NCI-H146 treated with DMSO at 0.1 percent for 48 hours (cell line): Measurements from ENCODE around the gene NOC4L.
A peak's percentile ranks its signal among the peaks of the same experiment; 100 is the strongest.
"Not testable (repeated sequence)": the region's sequence is repeated elsewhere in the genome, so short reads cannot be mapped to it uniquely, and the experiment has no call there.

Experiments used
- DNase-seq: peaks from one replicate; lab custom pipeline; 2025; ENCODE audit not compliant: unreplicated experiment; lab: John Stamatoyannopoulos, UW

NOC4L gene

DNA sequence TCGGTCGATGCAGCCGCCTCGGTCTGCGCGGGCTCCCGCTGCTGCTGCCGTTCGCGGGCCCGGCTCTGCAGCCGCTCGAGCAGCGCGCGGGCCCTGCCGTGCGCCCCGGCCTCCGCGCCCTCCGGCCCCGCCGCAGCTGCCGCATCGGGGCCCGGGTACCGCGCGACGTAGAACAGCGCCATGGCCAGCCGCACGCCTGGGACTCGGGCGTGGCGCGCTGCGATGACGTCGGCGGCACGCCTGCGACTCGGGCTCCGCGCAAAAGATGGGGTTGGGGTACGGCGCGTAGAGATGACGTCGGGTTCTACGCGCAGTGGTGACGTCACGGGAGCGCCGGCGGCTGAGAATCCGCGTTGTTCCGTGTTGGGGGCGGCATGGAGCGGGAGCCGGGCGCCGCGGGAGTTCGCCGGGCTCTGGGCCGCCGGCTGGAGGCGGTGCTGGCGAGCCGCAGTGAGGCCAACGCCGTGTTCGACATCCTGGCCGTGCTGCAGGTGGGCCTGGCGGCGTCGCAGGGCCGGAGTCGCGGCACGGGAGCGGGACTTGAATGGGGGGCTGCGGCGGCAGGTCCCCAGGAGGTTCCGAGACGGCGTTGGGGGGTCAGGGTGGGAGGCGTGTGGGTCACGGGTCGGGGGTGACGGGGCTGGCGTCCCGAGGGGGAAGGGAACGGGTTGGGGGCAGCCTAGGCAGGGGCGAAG lies at the start of gene NOC4L, which contains the start of gene DDX51:
Gene NOC4L (plus strand): TSS at position 343 of the 695 bp plus-strand sequence. CDS start 32 bp downstream, at position 375.
Gene DDX51 (minus strand): TSS at position 205 of the 695 bp plus-strand sequence. CDS start 23 bp downstream, at position 182.
- DNase-seq = peak; percentile 66

DNA sequence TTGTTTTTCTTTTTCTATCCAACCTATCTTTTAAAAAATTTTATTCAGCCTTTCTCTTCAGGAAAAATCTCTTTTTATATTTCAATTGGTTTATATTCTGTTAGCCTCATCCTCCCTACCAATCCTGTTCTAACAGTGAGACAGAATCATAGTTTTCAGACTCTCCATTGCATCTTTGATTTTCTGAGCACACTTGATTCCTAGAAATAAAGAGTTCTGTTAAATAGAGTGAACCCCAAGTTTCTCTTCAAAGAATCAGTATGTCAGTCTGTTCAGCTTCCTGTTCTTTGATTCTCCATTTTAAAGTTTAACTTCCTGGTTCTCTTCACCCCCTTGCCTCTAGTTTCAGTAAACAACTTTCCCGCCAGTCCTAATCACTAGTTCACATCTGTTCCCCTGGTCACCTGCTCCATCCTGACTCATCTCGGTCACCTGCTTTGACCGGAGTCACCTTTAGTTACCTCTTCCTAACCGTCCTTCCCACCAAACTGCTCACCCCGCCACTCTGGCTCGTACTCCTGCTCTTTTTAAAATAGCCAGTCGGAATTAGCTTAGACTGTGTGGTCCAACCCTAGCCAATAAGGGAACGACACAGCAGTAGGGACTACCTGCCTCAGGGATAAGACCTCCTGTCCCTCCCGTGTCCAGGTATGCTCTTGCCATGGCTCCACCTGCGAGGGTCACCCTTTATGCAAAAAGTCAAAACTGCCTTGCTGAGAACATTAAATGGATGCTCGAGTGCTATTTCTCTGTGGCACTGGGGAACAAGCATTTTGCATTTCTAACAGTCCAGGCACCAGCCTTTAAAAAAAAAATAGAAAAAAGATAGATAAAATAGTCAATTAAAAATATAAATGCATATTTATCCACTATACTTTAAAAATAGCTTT lies 48.5 kb upstream of the NOC4L start:
- DNase-seq = no peak

DNA sequence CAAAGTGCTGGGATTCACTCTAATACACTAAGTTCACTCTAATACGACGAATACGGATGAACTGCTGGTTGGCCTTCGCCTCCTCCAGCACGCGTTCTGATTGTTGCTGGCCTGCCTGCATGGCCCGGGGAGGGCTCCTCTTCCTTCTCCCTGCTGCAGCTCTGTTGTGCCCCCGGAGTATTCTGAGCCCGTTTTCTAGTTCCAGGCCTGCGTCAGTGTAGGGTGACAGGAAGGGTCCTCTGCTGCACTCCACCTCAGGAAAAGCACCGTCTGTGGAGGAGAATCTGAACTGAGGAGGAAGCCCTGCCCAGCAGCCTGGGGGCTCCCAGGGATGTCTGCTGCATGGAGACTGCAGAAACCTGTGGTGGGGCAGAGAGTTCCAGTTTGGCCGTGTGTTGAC lies 44.5 kb upstream of the NOC4L start:
- DNase-seq = no peak

DNA sequence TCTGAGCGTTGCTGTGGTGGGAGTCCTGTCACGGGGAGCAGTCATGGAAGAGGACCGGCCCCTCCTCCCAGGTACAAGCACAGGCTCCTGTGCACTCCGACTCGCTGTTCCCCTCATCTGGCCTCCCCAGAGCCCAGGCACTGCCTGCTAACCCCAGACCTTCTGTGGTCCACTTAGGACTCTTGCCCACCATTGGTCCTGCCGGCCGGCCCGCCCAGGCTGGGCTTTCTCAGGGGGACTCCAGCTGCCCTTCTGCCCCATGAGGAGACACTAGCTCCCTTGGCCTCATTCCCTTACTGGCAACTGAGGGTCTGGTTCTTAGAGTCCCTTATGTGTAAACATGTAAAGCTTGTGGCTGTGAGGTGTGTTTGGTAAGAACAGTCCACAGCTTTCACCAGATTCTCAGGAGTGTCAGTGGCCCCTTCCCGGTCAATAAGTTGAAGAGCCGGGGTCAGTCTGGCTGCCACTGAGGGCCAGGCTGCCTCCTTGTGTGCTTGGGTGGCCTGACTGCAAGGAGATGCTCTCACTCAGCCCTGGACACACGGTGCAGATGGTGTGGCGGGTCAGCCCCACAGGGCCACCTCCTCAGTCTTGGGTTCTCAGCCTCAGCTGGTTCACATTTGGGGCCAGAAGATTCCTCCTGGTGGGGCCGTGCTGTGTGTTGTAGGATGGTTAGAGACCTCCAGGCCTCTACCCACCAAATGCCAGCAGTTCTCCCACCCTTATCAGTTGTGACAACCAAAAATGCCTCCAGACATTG lies 43.8 kb upstream of the NOC4L start:
- no peak for DNase-seq

DNA sequence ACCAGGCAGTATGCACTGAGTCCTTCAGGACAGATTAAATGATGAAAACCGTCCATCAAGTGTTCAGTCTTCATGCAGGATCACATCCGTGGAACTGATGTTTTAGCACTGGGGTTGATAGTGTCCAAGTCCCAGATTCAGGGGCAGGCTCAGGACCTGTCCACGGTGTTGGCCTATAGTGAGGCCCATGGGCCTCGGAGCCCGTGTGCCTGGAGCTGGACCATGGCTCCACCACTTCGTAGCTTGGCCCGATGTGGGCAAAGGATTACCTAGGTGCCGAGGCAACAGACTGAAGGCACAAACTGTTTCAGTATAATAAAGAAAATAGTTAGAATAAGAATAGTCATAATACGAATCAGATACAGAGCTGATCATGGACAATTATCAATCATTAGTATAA lies 42.0 kb upstream of the NOC4L start:
- no peak for DNase-seq

DNA sequence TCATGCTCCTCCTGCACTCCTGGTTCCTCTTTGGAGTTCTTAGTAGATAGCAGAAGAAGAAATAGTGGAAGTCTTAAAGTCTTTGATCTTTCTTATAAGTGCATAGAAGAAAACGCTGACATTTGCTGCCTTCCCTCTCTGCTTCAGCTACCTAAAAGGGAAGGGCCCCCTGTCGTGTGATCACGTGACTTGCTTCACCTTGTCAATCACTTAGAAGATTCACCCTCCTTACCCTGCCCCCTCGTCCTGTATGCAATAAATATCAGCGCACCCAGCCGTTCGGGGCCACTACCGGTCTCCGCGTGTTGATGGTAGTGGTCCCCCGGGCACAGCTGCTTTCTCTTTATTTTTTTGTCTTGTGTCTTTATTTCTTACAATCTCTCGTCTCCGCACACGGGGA lies 41.2 kb upstream of the NOC4L start:
- DNase-seq = not testable (repeated sequence)

DNA sequence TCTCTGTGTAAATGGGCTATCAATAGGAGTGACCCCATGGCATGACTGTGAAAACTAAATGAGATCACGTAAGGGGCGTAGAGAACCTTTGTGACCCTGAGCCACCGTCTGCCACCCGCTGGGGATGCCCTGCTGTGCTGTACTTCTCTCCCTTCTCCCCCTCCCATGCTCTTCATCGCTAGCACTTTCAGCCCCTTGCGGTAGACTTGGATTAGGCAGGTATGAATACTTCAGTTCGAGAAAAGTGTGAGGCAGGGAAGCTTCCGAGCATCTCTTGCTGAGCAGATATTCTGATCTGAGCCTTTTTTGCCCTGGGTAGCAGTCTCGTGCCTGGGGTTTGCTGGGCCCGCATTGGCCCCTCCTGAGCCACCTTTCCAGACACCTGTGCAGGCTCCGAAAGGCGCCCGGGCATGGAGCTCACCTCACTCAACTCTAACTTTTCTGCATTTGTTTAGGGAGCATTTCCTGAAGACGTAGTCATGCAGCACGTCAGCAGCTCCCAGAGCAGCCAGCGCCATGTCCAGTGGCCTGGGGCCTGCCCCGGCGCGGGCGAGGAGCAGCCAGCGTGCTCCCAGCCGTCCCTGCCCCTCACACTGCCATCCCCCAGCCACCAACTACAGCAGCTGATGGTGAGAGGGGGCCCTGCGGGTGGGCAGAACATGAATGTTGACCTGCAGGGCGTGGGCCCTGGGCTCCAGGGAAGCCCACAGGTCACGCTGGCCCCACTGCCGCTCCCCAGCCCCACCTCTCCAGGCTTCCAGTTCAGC lies 40.5 kb upstream of the NOC4L start:
- DNase-seq = no peak

DNA sequence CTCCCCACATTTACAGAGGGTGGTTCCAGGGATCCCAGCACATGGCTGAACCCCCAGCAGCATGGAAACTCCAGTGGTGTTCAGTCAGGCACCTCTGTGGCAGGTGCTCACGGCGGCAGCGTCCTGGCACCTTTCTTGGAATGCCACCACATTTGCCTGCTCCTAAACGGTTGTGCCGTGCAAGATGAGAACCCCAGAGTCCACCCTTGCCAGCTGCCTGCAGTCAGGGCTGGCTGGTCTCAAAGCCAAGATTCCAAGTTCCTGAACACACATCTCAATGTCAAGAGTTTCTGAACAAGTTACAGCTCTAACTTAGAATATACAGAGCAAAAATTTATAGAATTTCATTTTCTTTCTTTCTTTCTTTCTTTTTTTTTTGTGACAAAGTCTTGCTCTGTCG lies 38.8 kb upstream of the NOC4L start:
- no peak for DNase-seq

DNA sequence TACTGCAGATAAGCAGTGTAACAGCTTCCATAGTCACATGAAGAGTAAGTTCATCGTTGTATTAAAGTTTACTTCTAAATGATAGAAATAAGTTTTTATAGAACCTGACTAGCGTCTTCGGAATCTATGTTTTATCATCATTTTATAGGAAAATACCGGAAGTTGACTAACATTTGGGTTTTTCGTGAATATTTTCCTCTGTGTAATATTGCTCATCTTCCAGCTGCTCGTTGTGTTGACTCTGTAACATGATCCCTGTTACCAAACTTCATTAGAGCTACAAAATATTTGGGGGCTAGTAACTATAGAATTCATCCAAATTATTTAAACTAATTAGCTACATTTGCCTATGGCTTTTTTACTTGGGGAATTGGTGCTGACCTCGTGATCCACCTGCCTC lies 37.3 kb upstream of the NOC4L start:
- DNase-seq = no peak

DNA sequence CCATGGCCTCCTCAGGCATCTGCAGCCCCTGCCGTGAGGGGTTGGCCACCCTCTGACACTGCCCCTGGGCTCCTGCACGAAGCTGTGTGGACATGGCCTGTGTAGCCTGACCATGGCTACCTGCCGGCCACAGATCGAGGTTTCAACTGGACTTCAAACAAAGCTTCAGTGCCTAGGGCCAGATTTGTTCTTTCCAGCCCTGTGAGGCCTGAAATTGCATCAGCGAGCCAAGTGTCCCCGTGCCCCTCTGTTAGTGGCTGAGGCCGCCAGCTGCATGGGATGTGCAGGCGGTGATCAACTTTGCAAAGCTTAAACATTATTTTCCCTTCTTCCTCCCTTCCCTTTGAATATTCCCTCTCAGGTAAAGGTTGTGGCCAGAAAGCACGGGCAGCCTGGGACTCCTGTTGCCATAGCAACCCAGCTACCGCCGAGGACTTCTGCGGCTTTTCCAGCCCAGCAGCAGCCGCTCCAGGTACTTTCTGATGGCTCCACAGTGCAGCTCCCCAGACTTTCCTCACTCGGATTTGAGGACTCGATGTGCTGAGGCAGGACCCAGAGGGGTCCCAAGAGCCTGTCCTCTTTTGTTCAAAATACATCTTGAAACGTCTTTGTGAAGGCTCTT lies 35.9 kb upstream of the NOC4L start:
- DNase-seq = no peak

DNA sequence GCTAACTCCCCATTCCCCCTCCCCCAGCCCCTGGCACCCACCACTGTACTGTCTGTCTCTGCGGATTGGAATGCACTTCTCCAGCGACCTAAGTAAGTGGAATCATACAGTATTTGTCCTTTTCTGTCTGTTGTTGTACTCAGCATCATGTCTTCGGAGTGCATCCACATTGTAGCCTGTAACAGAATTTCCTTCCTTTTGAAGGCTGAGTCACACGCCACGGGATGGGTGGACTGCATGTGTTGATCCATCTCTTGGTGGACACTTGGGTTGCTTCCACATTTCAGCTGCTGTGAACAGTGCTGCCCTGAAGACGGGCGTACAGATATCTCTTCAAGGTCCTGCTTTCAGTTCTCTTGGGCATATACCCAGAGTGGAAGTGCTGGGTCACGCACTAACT lies 34.5 kb upstream of the NOC4L start:
- no peak for DNase-seq

DNA sequence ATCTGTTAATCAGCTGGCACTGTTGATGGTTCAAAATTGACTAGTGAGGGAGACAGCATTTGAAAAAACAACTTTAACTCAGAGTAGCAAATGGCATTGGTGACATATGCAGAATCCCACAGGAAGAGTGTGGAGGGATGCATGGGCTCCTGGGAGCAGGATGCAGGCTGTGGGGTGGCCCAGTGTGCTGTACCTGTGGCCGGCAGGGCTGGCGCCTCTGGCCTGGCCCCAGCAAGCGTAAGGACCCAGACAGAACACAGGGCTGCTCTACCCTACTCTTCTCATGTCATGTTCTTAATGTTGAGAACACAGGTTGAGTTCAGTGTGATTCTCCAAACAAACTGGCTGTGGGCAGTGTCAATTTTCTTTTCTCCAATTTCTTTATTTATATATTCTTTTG lies 33.6 kb upstream of the NOC4L start:
- DNase-seq = no peak

DNA sequence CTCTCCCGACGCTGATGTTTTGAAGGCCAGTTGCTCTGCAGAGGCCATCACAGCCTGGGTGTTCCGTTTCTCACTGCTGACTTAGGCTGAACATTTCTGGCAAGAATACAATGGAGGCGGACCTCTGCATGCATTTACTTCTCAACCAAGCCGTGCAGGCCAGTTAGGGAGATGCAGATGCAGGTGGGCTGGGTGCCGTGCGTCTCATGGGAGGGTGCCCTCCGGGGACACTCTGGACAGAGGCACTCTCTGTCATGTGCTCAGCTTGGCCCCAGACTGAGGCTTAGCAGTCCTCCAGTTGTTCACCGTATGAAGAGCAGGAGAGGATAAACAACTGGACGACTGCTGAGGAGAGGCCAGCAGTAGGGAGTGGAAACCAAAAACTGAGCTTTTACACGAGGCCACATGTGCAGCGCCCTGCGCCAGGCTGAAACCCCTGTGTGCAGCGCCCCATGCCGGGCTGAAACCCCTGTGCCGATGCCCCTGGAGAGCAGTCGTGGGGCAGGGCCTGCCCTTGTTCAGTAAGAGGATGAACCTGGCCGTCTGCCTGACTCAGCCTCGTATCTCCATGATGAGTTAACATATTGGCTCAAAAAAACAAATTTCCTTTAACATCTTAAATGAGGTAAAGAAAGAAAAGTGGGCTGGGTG lies 32.5 kb upstream of the NOC4L start:
- no peak for DNase-seq

DNA sequence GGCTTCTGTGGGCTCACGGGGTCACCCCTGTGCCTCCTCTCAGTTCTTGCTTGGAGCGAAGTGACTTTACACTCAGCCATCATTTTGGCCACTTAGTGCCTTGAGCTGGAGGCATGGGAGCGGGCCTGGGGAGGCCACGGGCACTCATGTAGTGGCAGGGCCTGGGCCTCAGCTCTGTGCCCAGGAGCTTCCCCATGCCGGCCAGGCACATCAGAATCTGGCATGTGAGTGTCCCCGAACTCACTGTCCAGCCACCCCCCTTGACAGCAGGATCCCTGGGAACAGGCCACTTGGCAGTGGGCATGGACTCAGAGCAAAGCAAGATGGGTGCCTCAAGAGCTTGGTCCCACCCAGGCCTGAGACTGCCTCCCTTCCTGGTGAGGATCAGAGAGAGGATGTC lies 29.6 kb upstream of the NOC4L start:
- DNase-seq = no peak

DNA sequence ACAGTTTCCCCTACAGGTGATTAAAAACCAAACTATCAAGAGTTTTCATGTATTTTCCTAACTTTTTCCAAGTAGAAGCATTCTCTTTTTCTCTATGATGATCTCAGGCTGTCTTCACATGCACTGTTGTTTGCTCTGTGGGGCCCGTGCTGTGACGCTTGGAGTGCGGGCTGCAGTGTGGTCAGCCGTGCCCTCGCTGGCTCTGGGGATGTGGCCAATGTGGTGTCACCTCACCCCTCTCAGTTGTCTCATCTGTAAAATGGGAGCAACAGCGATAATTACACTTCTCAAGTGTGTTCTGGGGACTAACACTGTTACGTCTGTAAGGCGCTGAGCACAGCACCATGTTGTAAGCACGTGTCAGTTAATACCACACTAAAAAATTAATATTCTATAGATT lies 28.8 kb upstream of the NOC4L start:
- no peak for DNase-seq

DNA sequence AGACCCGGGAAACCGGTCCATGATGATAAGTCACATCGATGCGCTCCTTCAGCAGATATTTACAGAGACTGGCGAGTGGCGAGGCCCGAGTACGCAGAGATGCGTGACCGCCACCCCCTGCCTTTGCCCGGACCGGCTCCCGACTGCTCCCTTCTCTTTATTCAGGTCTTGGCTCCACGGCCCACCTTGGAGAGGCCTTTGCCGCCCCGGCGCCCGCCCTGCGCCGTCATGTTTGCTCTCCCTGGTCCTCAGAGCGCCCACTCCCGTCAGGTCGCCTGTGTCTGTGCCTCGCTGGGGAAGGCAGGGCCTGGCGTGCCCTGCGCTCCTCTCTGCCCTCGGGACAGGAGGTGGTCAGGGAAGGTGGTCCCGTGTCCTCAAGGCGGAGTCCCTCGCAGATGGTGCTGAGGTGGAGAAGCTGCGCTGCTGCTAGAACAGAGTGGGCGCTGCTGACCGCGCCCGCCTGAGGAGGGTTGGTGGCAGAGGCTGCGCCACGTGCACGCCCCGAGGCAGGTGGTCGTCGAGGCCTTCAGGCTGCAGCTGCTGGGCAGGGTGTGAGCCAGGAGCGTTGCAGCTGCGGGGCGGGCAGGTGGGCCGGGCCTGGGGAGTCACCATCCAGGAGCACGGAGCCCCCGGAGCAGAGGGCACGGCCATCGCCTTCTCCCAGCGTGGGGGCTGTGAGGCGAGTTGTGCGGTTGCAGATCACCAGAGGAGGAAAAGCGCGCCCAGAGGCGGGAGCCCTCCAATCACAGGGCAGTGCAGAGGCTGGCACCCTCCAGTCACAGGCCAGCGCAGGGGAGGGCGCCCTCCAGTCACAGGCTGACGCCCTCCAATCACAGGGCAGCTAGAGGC lies 27.3 kb upstream of the NOC4L start:
- DNase-seq = no peak

DNA sequence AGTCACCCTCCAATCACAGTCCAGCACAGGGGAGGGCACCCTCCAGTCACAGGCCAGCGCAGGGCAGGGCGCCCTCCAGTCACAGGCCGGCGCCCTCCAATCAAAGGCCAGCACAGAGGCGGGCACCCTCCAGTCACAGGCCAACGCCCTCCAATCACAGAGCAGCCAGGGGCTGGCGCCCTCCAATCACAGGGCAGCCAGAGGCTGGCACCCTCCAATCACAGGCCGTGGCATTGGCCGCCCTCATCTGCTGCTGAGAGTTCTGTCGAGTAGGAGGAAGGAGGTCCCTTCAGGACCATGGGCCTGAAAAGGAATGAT lies 26.7 kb upstream of the NOC4L start:
- DNase-seq = no peak

DNA sequence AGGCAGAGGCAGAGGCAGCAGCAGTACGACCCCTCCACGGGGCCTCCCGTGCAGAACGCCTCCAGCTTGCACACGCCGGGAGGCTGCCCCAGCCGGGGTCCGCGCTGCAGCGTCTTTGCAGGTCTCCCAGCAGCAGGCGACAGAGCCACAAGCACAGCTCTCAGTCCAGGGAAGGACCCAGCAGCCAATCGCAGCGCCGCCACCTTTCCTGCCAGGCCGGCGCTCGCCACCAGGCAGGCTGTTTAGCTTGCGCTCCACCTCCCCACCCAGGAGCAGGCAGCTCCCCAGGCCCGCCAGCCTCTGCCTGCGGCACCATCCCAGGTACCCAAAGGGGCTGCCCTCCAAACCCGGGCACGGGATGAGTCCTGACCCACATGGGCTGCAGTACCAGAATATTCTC lies 25.4 kb upstream of the NOC4L start:
- DNase-seq = no peak

DNA sequence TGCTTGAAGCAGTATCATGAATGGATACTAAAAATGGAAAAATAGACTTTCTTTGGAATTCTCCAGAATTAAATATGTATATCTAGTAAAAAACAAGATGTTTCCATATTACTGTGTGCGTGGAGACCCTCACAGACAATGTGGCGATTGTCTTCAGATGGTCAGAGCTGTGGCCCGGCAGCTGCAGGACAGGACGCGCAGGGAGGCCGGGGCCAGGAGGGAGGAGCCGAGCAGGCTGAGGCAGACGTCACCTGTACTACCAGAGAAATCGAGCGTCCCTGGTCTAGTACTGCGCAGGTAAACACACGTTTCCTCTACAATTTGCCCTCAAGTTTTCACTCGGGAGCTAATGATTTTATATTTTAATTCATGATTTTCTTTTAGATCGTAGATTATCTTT lies 23.0 kb upstream of the NOC4L start:
- no peak for DNase-seq
